H1 (cell line): Measurements from ENCODE around the gene TPSD1.

Source experiments
- CTCF ChIP-seq, 3 experiments: IDR thresholded peaks; 1 replicate in 2 of 3; 2 replicates in 1 of 3; pipeline versions ENCODE4 v1.5.1 to v1.6.1; 2011; ENCODE audit warnings: low read length in 3 of 3, mild to moderate bottlenecking in 3 of 3, inconsistent platforms in 2 of 3, low read depth in 1 of 3, moderate library complexity in 1 of 3; ENCODE audit not compliant: insufficient read depth in 1 of 3; ENCODE audit errors: control extremely low read depth in 1 of 3
- EZH2 ChIP-seq: fragments of 200-600 bp; sonication (generic); IDR thresholded peaks from 2 replicates; pipeline ENCODE4 v1.7.1; 2012; ENCODE audit warnings: low read depth, mild to moderate bottlenecking, moderate library complexity, low read length, inconsistent platforms; ENCODE audit not compliant: severe bottlenecking
- POLR2A ChIP-seq, 2 experiments: IDR thresholded peaks; 1 replicate in 1 of 2; 2 replicates in 1 of 2; pipeline ENCODE4 v1.6.1; 2011; ENCODE audit warnings: low read depth in 2 of 2, low read length in 2 of 2, mild to moderate bottlenecking in 2 of 2; ENCODE audit errors: control extremely low read depth in 1 of 2
- YY1 ChIP-seq: IDR thresholded peaks from 2 replicates; pipeline ENCODE4 v1.6.1; 2011; ENCODE audit warnings: low read depth, mild to moderate bottlenecking, low read length

DNA sequence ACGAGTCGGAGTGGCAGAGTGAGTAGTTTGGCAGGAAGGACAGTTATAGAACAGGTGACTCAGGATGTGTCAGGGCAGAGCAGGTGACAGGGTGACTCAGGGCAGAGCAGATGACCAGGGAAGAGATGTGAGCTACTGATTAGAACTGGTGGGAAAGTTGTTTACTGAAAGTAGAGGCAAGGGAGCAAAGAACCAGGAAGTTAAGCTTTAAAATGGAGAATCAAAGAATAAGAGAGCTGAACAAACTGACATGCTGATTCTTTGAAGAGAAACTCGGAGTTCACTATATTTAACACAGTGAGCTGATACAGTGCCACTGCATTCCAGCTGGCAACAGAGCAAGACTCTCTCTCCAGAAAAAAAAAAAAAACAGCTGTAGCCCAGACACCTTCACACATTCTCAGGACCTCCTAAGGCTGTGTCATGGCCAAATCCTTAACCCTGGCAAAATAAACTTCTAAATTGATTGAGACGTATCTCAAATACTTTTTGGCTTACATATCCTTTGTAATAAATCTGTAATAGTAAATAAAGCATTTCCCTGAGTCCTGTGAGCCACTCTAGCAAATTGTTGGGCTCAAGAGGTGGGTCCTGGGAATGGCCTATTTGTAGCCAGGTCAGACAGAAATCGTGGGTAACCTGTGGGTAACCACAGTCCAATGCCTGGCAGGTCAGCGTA lies 41.3 kb downstream of the TPSD1 start:
- no peak for TF ChIP-seq CTCF (IDR thresholded peaks at IDR 0.05; ENCODE audit: control extremely low read depth in 1 of 3, insufficient read depth in 1 of 3, low read depth in 1 of 3, low read length in 3 of 3)
- TF ChIP-seq EZH2: no peak
- no peak for TF ChIP-seq POLR2A (IDR thresholded peaks at IDR 0.05; ENCODE audit: control extremely low read depth in 1 of 2, low read depth in 2 of 2, low read length in 2 of 2)
- TF ChIP-seq YY1: no peak
